ENCODE measurements around the gene NAT16.
"Not testable (repeated sequence)": the region's sequence is repeated elsewhere in the genome, so short reads cannot be mapped to it uniquely, and the experiment has no call there.

The NAT16 gene

DNA sequence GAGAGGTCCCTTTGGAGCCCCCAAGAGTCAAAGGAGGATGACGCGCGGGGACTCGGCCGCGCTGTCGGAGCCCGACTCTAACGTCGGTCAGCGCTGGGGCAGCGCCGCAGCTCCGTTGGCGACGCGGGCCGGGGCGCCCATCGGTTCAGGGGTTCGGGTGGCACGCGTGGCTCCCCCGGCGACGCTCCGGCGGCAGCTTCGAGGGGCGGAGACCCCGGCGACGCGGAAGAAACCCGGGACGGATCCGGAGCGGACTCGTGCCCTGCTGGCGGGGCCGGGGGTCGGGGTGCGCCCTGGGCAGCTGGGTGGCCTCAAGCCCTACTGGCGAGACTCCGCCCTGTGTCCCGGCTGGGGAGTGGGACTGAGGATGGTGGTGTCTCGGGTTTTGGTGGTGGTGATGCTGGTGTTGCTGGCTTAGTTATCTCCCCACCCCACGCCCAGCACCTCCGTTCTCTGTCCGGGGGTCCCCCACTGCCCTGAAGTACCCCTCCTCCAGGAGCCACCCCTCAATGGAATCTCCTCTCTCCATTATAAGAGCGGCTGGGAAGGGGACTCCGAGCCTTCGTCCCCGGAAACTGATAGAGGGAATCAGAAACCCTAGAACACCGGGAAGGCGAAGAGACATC, at the start of gene NAT16:
Gene NAT16 (minus strand): TSS at position 164 of the 626 bp plus-strand sequence. CDS start 5,486 bp downstream, outside the sequence.
- DNase-seq, result no peak

DNA sequence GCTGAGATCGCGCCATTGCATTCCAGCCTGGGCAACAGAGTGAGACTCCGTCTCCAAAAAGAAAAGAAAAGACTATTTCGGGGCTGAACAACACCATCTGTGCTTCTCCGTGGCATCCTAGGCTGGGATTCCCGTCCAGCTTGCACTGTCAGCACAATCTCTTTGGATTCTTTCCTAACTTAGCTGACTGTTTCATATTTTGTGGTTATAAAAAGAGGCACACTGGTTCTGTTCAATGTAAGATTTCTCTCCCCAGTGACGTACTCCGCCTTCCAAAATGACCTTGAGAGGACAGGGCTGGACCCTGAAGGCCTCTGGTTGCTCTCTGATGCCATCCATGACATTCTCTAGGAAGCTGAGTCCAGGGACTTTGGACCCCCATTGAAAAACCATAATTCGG, 46.6 kb upstream of the NAT16 start:
- DNase-seq, result no peak

DNA sequence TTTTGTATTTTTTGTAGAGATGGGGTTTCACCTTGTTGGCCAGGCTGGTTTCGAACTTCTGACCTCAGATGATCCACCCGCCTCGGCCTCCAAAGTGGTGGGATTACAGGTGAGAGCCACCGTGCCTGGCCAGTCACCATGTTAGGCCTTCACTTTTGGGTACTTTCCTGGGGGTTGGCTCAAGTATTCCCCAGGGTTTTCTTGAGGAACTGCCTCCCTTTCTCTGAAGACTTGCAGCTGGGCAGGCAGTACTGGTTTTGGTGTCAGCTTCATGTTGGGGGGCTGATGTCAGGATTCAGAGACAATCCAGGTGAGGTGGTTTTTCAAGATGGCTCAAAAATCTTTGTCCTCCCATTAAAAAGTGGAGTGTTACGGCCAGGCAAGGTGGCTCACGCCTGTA, 45.6 kb upstream of the NAT16 start:
- DNase-seq, result no peak

DNA sequence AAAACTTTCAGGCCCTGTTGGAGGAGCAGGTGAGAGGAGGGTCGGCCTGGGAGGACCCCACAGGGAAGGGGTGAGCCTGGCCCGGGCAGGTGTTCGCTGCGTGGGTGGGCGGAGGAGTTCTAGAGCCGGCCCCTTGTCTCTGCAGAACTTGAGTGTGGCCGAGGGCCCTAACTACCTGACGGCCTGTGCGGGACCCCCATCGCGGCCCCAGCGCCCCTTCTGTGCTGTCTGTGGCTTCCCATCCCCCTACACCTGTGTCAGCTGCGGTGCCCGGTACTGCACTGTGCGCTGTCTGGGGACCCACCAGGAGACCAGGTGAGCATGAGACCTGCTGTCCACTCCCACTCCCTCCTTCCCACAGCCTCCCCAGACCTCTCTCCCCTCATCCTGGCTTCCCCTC, 43.4 kb upstream of the NAT16 start:
- DNase-seq, result no peak

DNA sequence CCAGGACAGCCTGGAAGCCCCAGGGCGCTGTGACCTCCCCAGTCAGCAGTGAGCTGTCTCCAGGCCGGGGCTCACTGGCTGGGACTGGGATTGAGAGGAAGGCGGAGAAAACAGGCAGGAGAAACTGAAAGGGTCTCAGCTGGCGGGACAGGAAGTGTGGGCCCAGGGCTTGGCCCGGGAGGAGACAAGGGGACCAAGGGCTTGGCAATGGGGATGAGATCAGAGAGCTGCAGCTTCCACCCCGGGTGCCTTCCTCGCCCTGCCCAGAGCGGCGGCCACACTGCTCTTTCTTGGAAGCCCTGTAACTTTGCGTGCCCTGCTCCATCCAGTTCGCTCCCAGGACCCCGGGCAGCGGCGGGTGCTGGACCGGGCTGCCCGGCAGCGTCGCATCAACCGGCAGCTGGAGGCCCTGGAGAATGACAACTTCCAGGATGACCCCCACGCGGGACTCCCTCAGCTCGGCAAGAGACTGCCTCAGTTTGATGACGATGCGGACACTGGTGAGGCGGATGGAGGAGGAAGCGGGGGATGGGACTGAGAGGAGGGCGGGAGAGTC, 42.3 kb upstream of the NAT16 start:
- DNase-seq, result no peak

DNA sequence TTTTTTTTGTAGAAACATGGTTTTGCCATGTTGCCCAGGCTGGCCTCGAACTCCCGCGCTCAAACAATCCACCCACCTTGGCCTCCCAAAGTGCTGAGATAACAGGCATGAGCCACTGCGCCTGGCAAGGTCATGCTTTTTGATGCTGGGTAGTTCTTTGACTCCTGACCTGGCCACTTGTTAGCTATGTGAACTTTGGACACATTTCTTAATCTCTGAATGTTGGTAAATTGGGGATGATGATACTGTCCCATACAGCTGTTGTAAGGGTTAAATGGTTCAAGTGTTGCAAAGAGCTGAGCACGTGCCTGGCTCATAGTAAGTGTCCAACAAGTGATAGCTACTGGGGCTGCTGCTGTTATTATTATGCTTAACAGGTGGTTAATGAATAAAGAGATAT, 40.2 kb upstream of the NAT16 start:
- DNase-seq, result no peak

DNA sequence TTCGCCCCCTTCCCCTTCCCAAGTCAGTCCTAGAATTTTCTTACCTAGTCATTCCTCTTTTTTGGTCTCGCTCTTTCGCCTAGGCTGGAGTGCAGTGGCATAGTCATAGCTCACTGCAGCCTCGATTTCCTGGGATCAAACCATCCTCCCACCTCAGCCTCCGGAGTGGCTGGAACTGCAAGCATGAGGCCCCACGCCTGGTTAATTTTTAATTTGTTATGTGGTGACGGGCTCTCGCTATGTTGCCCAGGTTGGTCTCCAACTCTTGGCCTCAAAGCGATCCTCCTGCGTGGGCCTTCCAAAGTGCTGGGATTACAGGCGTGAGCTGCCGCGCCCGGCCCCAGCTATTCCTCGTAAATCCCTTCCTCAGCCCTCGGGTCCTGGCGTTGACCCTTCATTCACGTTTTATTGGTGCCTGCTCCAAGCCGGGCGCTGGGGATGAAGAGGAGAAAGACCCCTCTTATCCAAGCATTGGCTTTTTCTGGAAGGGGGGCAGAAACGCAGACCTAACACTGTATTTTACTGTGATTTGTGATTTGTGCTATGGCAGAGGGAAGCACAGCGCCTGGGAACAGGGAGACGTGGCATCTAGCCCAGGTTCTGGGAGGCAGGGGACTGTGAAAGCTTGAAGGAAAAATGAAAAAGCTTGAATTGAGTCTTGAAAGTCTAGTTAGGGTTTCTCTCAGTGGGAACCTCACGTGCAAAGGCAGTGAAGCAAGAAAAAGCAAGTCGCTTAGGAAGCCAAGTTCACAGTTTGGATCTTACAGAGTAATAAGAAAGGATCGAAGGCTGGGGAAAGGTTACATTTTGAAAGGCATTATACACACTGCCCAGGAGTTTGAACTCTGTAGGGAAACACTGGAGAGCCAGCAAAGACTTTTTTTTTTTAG, 38.4 kb upstream of the NAT16 start:
- DNase-seq, result no peak

DNA sequence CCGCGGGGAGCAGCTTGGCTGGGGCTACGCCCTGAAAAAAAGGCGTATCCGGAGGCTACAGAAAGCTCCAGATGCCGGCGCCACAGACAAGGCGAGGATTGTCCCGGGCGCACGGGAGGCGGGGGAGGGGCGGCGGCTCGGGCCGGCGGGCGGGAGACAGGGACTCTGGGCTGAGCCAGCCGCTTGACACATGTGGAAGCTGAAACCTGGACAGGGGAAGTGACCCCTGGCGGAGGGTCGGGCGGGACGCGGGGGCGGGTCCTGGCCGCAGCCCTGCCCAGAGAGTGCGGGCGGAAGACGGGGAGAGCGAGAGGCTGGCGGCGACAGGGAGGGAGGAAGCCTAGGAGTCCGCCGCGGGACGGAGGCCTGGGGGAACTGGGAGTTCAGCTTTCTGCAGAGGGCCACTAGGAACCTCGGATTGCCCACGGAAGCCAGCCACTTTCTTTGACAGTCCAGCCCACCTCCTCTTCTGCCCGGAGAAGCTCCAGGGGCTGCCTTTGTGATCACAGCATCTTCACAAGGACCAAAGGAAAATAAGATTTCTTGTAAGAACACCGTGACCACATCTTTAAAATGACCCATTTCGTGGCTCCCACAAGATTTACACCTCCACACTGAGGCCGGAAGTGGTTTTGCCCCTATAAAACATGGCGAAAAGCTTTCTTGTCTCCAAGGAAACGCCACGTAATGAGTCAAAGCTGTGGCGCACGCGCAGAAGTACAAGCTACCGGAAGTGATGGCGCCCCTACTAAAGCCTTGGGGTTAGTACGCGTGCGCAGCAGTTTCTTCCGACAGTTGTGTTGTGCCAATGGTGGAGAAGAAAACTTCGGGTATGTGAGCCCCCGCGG, 37.5 kb upstream of the NAT16 start, which contains the start of the genes PLOD3 and ZNHIT1:
Gene PLOD3 (minus strand): TSS at position 194 of the 848 bp plus-strand sequence. CDS start 307 bp downstream, outside the sequence.
Gene ZNHIT1 (plus strand): TSS at position 778 of the 848 bp plus-strand sequence. CDS start 31 bp downstream, at position 809.
- peak; percentile 99 for DNase-seq

DNA sequence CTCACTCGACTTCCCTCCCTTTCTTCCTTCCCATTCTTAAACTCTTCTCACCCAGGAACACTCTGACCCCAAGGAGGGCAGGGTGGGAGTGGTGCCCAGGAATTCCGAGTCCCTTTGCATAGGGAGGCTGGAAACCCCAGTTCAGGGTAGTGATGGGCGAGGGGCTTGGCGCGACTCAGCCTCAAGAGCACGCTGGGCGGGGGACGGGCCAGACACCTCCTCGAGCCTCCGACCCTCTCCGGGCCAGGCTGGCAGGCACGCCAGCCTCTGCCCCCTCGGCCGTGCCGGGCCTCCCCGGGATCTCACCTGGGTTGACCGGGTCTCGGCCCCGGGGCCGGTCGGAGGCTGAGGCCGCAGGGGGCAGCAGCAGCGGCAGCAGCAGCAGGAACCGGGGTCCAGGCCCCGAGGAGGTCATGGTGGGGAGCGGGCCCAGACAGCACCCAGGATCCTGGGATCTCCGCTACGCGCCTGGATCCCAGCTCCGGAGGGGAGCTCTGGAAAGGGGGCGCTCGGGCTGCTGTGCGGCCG, 36.8 kb upstream of the NAT16 start:
- no peak for DNase-seq

DNA sequence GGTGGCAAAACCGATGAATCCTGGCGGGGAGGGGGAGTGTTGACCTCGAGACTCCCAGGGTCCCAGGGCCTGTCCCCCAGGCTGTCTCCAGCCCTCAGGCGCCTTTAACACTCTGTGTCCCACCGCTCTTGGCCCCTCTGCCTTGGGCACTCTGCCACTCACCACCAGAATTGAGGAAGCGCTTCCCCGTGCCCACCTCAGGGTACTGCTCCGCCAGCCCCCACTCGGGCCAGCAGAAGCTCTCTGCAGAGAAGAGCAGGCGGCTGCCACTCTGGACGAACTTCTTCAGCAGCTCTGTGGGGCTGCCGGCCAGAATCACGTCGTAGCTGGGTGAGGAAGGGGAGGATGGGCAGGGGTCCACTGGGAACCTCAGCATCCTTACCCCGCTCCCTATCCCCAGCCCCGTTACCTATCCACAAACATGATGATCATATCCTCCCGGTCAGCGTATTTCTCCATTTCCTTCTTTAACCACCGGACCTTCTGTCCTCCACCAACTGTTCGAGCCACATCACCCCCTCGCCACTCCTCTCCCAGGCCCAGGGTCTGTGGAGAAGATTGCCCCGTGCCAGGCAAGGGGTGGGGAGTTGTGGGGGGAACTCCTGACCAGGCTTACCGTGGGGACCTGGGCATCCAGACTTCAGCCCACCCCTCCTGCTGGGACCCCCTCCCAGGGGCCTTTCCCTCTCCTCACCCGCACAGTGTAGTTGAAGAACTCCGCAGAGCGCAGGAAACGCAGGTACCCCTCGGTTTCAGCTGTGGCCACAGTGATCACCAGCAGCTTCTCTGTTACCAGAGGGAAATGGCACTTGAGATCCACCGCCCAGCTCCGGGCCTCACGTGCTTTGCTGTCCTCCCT, 36.1 kb upstream of the NAT16 start:
- DNase-seq, result no peak

DNA sequence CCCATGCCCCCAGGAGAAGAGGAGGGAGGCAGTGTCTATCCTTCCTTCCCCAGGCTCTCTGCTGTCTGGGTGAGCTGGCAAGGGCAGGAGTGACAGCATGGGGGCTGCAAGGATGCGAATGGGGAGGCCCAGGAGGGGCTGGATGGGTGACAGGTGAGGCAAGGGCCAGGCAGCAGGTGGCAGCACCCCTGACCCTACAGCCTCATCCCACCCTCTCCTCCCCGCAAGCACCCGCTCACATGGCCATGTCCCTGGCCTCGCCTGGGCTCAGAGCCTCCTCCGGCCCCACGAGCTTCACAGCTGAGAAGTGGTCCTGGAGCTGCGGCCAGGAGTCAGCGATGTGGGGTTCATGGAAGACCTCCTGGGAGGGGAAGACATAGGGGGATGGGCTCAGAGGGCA, 31.9 kb upstream of the NAT16 start:
- no peak for DNase-seq

DNA sequence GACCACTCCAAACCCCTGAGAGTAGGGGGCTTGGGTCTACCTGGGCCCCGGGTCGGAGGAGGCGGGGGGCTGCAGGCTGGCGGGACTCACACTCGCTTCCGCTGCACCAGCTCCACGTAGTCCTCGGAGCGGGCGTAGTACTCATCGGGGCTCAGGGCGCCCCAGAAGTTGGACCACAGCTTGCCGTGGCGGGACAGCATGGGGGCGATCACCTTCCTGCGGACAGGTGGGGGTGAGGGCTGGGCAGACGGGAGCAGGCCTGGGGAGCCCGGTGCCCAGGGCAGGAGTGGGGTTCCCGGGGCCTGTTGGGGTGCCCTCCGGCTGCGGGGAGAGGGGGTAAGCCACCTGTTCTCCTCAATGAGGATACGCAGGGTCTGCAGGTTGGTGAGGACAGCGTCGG, 31.4 kb upstream of the NAT16 start:
- DNase-seq, result no peak

DNA sequence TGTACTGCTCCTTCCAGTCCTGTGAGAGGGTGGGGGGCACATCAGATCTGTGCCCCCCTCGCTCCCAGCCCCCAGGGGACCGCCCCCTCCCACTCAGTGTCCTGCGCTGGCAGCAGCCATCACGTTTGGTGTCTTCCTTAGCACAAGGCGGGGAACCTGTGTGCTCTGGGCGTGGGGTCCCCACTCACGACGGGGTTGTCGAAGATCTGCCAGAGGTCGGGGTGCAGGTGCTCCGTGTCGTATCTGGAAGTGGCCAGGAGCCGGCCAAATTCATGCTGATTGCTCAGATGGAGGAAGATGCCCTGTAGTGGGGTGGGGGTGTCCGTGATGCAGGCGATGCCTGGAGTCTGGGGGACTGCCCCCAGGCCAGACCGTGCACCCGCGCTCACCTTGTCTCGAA, 30.1 kb upstream of the NAT16 start:
- no peak for DNase-seq

DNA sequence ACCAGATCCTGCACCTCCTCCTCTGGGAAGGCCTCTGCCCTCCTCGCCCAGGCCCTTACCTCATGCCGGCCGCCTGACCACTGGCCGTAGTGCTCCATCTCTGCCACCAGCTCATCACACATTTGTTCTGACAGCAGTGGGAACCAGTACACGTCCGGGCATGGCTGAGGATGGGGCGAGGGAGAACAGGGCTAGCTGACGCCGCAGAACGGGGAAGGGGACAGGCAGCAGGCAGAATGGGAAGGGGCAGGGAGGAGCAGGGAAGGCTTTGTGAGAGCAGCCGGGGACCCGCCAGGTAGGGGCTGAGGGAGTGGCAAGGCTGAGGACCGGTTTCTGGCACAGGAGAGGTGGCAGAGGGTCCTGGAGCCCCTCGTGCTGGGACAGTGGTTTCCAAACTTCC, 28.7 kb upstream of the NAT16 start:
- no peak for DNase-seq

DNA sequence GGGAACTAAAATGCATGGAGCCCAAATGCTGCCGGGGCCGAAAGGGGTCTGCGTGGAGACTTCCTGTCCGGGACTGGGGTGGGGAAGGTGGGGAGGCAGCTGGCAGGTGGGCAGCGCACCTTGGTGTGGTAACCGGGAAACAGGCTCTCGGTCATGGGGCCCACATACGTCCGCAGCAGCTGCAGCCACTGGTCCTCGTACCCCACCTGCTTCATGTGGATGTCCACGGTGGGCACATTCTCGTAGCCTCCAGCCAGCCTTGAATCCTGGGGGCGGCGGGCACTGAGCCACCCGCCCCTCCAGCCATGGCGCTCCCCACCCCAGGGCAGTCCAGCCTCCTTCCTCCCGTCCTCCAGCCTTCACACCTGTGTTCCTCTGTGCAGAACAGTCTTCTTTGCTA, 27.4 kb upstream of the NAT16 start:
- no peak for DNase-seq

DNA sequence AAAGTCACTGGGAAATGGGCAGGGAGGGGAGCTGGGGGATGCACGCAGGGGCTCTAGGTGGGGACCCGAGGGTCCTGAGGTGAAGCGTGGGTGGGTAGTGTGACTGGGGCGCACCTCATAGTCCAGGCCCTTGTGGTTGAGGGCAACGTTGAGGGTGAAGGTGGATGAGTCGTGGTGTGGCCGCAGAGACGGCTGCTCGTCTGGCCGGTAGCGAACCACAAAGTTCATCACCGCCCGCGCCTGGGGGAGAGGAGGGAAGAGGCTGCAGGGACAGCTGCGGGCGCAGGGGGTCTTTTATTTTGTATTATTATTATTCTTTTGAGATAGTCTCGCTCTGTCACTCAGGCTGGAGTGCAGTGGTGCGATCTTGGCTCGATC, 26.6 kb upstream of the NAT16 start:
- no peak for DNase-seq

DNA sequence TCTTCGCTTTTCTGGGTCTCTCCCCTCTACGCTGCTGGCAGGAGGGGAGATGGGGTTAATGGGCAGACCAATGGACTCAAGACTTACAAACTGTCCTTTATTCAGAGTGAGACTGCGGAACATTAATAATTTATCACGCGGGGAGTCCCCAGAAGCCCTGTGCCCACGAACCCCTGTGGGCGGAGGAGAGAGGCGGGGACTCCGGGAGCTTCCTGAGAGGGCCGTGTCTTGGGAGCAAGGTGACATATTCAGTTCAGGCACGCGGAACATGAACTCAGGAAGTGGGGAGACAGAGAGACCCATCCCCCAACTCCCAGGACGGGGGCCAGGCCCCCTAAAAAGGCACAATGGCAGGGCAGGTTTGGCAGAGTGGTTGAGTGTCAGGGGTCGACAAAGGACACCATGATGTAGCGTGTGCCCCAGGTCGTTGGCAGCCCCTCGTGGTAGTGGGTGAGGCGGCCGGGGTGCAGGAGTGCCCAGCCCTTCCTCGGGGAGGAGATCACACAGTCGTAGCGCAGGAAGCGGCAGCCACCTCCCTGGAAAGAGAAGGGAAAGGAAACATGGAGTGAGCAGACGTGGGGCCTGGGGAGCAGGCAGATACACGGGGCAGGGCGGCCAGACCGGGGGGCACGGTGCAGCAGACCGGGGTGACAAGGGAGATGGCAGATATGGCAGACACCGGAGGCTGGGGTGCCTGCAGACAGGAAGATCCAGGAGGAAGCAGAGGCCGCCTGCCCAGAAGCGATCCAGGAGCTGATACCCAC, 26.0 kb upstream of the NAT16 start:
- no peak for DNase-seq

DNA sequence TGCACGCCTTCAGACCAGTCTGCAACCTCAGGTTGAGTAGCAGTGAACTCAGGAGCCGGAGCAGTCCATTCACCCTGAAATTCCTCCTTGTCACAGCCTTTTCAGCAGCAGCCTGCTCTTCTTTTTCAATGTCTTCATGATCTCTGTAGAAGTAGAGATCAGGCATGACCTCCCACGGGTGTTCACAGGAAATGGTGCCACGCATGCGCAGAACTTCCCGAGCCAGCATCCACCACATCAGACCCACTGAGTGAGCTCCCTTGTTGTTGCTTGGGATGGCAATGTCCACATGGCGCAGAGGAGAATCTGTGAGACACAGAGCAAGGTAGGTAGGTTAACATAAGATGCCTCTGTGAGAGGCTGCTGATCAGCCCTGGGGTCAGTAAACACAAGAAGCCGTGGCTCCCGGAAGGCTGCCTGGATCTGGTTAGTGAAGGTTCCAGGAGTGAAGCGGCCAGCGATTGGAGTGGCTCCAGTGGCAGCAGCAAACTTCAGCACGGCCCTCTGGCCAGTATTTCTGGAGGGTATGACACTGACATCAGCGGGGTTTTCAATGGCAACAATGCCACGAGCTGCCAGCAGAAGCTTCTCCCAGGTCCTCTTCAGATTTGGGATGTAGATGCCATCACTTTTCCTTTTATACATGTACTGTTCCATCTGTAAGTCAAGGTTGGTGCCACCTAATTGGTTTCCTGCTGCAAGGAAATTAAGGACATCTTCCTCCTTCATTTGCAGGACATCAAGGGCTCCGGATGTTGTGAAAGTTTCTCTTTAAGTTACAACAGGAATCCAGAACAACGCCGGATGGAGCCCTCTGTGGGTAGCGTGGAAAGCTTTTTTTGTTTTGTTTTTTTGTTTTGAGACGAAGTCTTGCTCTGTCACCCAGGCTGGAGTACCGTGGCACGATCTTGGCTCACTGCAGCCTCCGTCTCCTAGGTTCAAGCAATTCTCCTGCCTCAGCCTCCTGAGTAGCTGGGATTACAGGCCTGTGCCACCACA, 23.9 kb upstream of the NAT16 start:
- not testable (repeated sequence) for DNase-seq

DNA sequence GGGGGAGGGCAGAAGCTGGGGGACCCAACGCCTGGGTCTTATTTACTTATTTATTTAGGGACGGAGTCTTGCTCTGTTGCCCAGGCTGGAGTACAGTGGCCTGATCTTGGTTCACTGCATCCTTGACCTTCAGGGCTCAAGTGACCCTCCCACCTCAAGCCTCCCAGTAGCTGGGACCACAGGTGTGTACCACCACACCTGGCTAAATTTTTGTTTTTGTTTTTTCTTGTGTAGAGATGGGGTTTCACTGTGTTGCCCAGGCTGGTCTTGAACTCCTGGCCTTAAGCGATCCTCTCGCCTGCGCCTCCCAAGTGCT, 22.5 kb upstream of the NAT16 start:
- DNase-seq, result no peak
